PC-9 (cell line): ENCODE measurements around the gene DVL2.

ENCODE experiments used
- EZH2 ChIP-seq: fragments of 200-600 bp; sonication (generic); IDR thresholded peaks from 2 replicates; pipeline ENCODE4 v1.8.0; 2017; ENCODE audit warnings: antibody characterized with exemption, low read depth
- TF ChIP-seq, protein P1 (sequence below): fragments of 200-600 bp; sonication (generic); conservative IDR thresholded peaks from 2 replicates; pipeline ENCODE4 v1.6.1; 2017; ENCODE audit warnings: mixed run types, antibody characterized with exemption, mild to moderate bottlenecking, moderate library complexity

DNA sequence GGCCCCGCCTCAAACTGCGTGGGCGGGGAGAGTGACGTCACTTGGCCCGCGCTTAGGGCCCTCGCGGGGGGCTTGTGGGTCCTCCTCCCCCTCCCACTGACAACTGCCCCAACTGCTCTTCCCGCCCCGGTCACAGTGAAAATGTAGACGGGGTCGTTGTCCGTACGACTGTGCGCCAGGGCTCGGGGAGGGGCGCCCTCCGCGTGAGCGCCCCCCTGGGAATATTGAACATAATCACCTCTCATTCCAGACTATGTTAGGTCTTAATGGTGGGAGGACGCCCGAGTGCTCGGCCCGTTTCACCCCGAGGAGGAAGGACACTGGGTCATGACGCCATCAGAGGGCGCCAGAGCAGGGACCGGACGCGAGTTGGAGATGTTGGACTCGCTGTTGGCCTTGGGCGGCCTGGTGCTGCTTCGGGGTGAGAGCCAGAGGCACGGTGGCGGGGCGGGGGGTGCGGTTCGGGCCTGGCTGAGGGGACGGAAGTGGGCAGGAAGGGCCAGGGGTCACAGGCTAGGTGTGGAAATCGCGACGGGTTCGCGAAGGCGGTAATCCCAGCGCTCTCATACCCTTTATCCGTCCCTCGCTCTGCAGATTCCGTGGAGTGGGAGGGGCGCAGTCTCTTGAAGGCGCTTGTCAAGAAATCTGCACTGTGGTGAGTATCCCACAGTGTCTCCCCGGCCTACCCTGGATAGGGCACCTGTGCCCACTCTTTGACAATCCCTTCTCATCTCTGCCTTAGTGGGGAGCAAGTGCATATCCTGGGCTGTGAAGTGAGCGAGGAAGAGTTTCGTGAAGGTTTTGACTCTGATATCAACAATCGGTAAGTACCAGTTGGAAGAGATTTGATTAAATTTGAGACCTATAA is 18.1 kb upstream of the DVL2 start, which contains the start of gene ELP5:
- TF ChIP-seq EZH2, result no peak
- TF ChIP-seq, protein P1, sequence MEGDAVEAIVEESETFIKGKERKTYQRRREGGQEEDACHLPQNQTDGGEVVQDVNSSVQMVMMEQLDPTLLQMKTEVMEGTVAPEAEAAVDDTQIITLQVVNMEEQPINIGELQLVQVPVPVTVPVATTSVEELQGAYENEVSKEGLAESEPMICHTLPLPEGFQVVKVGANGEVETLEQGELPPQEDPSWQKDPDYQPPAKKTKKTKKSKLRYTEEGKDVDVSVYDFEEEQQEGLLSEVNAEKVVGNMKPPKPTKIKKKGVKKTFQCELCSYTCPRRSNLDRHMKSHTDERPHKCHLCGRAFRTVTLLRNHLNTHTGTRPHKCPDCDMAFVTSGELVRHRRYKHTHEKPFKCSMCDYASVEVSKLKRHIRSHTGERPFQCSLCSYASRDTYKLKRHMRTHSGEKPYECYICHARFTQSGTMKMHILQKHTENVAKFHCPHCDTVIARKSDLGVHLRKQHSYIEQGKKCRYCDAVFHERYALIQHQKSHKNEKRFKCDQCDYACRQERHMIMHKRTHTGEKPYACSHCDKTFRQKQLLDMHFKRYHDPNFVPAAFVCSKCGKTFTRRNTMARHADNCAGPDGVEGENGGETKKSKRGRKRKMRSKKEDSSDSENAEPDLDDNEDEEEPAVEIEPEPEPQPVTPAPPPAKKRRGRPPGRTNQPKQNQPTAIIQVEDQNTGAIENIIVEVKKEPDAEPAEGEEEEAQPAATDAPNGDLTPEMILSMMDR, result peak; percentile 31; the same call in 1 of the 2 replicates
